ENCODE measurements around the gene CARNS1.

CARNS1 gene

GRCh38 chr11:67375320-67376055, 40.0 kb upstream of the CARNS1 start:
- Histone ChIP-seq H3K27ac (no peak overlapping the region), H3K36me3 (no peaks in the 10 kb centered on the region), H4K20me1 (peaks cover 31% of the 10 kb centered on the region), H3K9ac (no peak overlapping the region), H3K27me3 (peaks cover 73% of the 10 kb centered on the region), H3K4me1 (peaks cover 75% of the 10 kb centered on the region), H3K4me3 (no peak overlapping the region), H3K9me3 (no peaks in the 10 kb centered on the region), H3K4me2 (peak overlapping the region; percentile 26; the same call in 1 of the 2 replicates)
- no peak for TF ChIP-seq Cebpa-rat (IDR thresholded peaks at IDR 0.05)

- H4K20me1 ChIP-seq: peaks cover 23% of the 10 kb centered on the region
- H3K27me3 ChIP-seq: peaks cover 66% of the 10 kb centered on the region
- H3K4me2 ChIP-seq: peak overlapping the region; percentile 26; the same call in 1 of the 2 replicates
- H3K9me3 ChIP-seq: no peaks in the 10 kb centered on the region
- no peak overlapping the region for H3K27ac ChIP-seq
- H3K4me3 ChIP-seq: no peak overlapping the region
- TF ChIP-seq Cebpa-rat (IDR thresholded peaks at IDR 0.05): no peak
- H3K36me3 ChIP-seq: no peaks in the 10 kb centered on the region
- no peak overlapping the region for H3K9ac ChIP-seq
- H3K4me1 ChIP-seq: peaks cover 75% of the 10 kb centered on the region
Measured at GRCh38 chr11:67376063-67376820, 39.2 kb upstream of the CARNS1 start.

- Histone ChIP-seq H3K27me3 (peaks cover 57% of the 10 kb centered on the region), H3K4me3 (no peak overlapping the region), H3K27ac (no peak overlapping the region), H3K4me1 (peaks cover 75% of the 10 kb centered on the region), H4K20me1 (peaks cover 14% of the 10 kb centered on the region), H3K36me3 (no peaks in the 10 kb centered on the region), H3K9me3 (no peaks in the 10 kb centered on the region), H3K9ac (no peak overlapping the region), H3K4me2 (peak overlapping the region; percentile 36)
- no peak for TF ChIP-seq Cebpa-rat (IDR thresholded peaks at IDR 0.05)
Measured at GRCh38 chr11:67376873-67377808, 38.3 kb upstream of the CARNS1 start.

- peak overlapping the region; percentile 32 for H3K4me2 ChIP-seq
Measured at GRCh38 chr11:67378544-67378943, 36.9 kb upstream of the CARNS1 start.

GRCh38 chr11:67379061-67380058, 36.1 kb upstream of the CARNS1 start:
- peaks cover 5% of the 10 kb centered on the region for H4K20me1 ChIP-seq
- no peak overlapping the region for H3K27ac ChIP-seq
- H3K9me3 ChIP-seq: no peaks in the 10 kb centered on the region
- H3K36me3 ChIP-seq: no peaks in the 10 kb centered on the region
- no peak overlapping the region for H3K4me3 ChIP-seq
- H3K4me1 ChIP-seq: peaks cover 64% of the 10 kb centered on the region
- no peak overlapping the region for H3K9ac ChIP-seq
- H3K27me3 ChIP-seq: peaks cover 36% of the 10 kb centered on the region
- no peak for TF ChIP-seq Cebpa-rat (IDR thresholded peaks at IDR 0.05)
- H3K4me2 ChIP-seq: peak overlapping the region; percentile 32

More at GRCh38 chr11:67378544-67378943, 36.9 kb upstream of the CARNS1 start:
- Histone ChIP-seq H3K27ac (no peak overlapping the region), H4K20me1 (peaks cover 13% of the 10 kb centered on the region), H3K9ac (no peak overlapping the region), H3K27me3 (peaks cover 44% of the 10 kb centered on the region), H3K4me3 (no peak overlapping the region), H3K4me1 (peaks cover 72% of the 10 kb centered on the region), H3K9me3 (no peaks in the 10 kb centered on the region), H3K36me3 (no peaks in the 10 kb centered on the region)
- TF ChIP-seq Cebpa-rat (IDR thresholded peaks at IDR 0.05): no peak

GRCh38 chr11:67381244-67381972, 34.1 kb upstream of the CARNS1 start:
- H3K4me2 ChIP-seq: peak overlapping the region; percentile 76

GRCh38 chr11:67382276-67383136, 33.0 kb upstream of the CARNS1 start:
- Histone ChIP-seq H3K4me3 (no peak overlapping the region), H3K4me1 (peaks cover 44% of the 10 kb centered on the region), H3K4me2 (peak overlapping the region; percentile 76; the same call in 1 of the 2 replicates)

More at GRCh38 chr11:67381244-67381972, 34.1 kb upstream of the CARNS1 start:
- Histone ChIP-seq H4K20me1 (no peaks in the 10 kb centered on the region), H3K4me3 (no peak overlapping the region), H3K27me3 (peaks cover 19% of the 10 kb centered on the region), H3K4me1 (peaks cover 47% of the 10 kb centered on the region), H3K9me3 (no peaks in the 10 kb centered on the region), H3K36me3 (no peaks in the 10 kb centered on the region), H3K9ac (peak overlapping the region; percentile 34), H3K27ac (peak overlapping the region; percentile 69)
- no peak for TF ChIP-seq Cebpa-rat (IDR thresholded peaks at IDR 0.05)

More at GRCh38 chr11:67382276-67383136, 33.0 kb upstream of the CARNS1 start:
- Histone ChIP-seq H3K27me3 (peaks cover 11% of the 10 kb centered on the region), H3K9me3 (no peaks in the 10 kb centered on the region), H3K36me3 (no peaks in the 10 kb centered on the region), H3K9ac (no peak overlapping the region), H3K27ac (no peak overlapping the region), H4K20me1 (no peaks in the 10 kb centered on the region)
- TF ChIP-seq Cebpa-rat (IDR thresholded peaks at IDR 0.05): no peak

Data from BLaER1 (cell line).